ENCODE data around the gene SYNE3. TPM values are rescaled to one million over a fixed set of nuclear protein-coding genes. Genes with fewer than 3 reads are reported as not detected.

SYNE3 gene, protein sequence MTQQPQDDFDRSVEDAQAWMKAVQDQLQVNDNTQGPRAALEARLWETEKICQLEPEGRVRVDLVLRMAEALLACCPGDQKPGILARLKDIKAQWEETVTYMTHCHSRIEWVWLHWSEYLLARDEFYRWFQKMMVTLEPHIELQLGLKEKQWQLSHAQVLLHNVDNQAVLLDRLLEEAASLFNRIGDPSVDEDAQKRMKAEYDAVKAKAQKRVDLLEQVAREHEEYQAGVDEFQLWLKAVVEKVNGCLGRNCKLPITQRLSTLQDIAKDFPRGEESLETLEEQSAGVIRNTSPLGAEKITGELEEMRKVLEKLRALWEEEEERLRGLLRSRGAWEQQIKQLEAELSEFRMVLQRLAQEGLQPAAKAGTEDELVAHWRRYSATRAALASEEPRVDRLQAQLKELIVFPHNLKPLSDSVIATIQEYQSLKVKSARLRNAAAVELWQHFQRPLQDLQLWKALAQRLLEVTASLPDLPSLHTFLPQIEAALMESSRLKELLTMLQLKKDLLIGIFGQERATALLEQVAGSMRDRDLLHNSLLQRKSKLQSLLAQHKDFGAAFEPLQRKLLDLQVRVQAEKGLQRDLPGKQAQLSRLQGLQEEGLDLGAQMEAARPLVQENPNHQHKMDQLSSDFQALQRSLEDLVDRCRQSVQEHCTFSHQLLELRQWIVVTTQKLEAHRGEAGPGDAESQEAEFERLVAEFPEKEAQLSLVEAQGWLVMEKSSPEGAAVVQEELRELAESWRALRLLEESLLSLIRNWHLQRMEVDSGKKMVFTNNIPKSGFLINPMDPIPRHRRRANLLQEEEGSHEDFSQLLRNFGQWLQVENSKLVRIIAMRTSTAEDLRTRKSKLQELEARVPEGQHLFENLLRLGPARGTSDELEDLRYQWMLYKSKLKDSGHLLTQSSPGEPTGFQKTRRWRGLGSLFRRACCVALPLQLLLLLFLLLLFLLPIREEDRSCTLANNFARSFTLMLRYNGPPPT
- total RNA-seq, result 10.2 and 36.3 TPM in 2 replicates

DNA sequence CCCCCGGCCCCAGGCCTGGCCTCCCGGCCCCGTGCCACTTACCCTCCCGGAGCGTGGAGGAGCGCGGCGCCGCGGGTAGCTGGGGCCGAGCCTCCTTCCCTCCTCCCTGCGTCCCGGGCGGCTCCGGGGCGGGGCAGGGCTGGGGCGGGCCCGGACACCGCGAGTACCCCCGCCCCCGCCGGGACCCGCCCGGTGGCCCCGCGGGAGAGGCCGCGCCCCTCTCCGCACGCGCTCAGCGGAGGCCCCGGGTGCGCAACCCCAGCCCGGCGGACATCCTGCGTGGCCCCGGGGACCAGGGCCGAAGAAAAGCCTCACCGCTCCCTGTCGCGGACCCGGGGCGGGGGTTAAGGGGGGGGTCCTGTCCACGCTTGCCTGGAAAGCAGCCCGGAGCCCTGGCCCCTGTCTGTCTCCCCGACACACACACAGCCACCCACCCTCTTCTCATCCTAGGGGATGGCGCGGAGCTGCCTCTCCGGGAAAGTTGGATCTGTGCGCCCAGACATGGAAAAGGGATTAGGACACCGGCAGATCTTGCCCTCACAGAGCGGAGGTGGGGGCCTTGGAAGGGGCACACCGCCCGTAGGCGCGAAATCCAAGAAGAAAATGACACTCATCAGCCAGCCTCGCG lies at the start of gene SYNE3:
Gene SYNE3 (minus strand): TSS at position 97 of the 628 bp plus-strand sequence. CDS start 40,829 bp downstream, outside the sequence.

DNA sequence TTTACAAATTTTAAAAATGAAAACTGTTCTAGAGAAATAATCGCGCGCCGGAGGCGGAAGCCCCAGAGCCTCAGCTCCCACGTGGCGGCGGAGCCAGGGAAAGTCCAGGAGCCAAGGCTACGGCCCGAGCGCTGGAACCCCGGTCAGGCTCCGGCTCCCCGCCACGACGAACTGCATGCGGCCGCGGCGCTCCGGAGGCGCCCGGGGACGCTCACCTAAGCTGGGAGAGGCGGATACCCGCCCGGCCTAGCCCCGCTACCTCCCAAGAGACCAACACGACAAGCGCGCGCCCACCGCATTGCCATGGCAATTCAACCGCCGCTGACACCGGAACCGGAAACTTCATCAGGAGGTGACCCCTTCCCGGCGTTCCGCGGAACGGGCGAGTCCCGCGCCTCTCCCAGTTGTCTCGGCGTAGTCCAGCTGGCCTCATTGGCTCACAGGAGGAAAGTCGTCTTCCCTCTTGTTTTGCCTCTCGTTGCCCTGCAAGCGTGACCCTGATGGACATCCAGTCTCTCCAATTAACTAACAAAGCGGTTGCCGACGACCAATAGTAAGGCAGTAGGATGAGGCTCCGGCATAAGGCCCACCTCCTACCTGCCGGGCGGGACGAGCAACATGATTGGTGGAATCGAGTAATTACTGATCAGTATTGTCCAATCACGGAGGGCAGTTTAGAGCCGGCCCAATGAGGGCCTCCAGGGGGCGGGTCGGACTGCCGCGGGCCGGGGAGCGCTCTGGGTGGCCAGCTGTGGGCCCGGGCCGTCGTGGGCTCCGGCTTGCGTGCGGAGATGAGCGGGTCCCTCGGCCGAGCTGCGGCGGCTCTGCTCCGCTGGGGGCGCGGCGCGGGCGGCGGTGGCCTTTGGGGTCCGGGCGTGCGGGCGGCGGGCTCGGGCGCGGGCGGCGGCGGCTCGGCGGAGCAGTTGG lies 18.1 kb upstream of the SYNE3 start, which contains the start of gene GLRX5:
Gene GLRX5 (plus strand): TSS at position 752 of the 927 bp plus-strand sequence. CDS start 40 bp downstream, at position 792.

Other genes starting within 250 kb of the SYNE3 start
- gene CLMN, start 196.7 kb downstream of the SYNE3 start, total RNA-seq, result 1.4 and 1.6 TPM in 2 replicates
- gene GLRX5, start 18.4 kb upstream of the SYNE3 start, total RNA-seq, result 25.8 and 27.7 TPM in 2 replicates
- gene TCL1B, start 169.8 kb upstream of the SYNE3 start, total RNA-seq, result not detected in 2 replicates
- not detected in 2 replicates for gene TCL1A, start 197.5 kb upstream of the SYNE3 start, total RNA-seq